ENCODE results near the gene TAP2.

TAP2 gene

DNA sequence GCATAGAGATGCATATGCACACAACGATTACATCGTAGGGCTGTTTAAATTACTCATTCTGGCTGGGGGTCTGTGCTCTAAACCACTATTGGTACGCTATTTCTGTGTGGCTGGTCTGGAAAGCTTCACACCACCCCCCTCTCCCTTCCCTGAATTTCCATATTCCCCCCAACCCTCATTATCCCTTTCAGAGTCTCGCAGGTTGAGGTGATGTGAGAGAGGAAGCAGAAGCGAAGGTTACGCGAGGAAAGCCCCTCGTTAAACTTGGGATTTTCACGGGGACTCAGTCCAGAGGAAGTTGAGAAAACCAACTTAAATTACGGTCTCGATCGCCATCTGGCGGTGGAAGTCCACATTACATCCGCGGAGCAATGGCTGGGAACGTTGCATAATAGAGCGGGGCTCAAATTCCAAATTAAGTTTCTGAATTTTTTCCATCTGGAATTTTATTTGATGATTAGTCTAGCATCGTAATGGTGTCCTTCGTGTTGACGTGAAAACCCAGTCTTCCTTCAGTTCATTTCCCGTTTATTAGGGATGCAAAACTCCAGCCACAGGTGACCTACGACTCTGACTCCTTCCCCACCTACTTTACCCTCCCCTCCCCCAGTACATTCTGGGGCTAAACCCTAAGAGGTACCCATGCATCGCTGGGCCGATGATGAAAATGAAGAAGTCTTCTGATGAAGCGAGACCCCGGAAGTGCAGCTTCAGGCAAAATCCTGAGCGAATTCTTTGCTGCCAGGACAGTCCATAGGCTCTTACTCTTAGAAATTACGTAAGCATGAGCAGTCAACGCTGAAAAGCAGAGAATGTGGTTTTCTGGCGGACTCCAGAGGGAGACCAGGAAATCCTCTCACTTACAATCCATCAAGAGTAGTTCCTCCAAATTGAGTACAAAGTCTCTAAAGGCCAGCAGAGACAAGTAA is 41.4 kb downstream of the TAP2 start:
- TF ChIP-seq, protein P1, sequence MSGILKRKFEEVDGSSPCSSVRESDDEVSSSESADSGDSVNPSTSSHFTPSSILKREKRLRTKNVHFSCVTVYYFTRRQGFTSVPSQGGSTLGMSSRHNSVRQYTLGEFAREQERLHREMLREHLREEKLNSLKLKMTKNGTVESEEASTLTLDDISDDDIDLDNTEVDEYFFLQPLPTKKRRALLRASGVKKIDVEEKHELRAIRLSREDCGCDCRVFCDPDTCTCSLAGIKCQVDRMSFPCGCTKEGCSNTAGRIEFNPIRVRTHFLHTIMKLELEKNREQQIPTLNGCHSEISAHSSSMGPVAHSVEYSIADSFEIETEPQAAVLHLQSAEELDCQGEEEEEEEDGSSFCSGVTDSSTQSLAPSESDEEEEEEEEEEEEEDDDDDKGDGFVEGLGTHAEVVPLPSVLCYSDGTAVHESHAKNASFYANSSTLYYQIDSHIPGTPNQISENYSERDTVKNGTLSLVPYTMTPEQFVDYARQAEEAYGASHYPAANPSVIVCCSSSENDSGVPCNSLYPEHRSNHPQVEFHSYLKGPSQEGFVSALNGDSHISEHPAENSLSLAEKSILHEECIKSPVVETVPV (CRISPR knock-in tag; IDR thresholded peaks at IDR 0.05), result no peak
- ATAC-seq, result peak; percentile 94

DNA sequence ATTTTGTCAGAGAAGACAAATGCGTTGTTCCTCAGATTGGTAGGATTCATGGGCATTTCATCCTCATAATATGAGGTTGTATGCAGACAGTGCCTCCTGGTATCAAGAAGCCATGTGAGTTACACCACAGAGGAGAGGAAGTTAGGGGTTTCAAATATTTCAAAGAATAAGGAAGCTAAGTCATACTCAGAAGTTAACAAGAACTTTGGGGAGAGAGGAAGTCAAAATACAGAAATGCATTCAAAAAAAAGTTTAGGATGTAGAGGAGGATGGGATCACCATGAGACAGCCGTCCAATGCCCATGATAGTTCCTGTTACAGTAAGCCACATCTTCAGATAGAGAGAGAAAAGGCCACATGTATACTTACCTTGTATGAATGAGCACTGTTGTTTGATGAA is 44.0 kb downstream of the TAP2 start:
- ATAC-seq, result no peak
- TF ChIP-seq ZFP3 (CRISPR knock-in tag; IDR thresholded peaks at IDR 0.05) (no peak), TOX (CRISPR knock-in tag; IDR thresholded peaks at IDR 0.05; ENCODE audit: borderline replicate concordance) (no peak), ARNTL (CRISPR knock-in tag; IDR thresholded peaks at IDR 0.05; ENCODE audit: borderline replicate concordance, low read depth) (no peak), RARB (CRISPR knock-in tag; IDR thresholded peaks at IDR 0.05) (no peak), SNAI2 (CRISPR knock-in tag; IDR thresholded peaks at IDR 0.05) (no peak), OSR1 (CRISPR knock-in tag; IDR thresholded peaks at IDR 0.05) (no peak), ZNF8 (CRISPR knock-in tag; IDR thresholded peaks at IDR 0.05) (no peak), ISL1 (CRISPR knock-in tag; IDR thresholded peaks at IDR 0.05) (no peak), GLIS3 (CRISPR knock-in tag; IDR thresholded peaks at IDR 0.05) (no peak), ZNF70 (CRISPR knock-in tag; IDR thresholded peaks at IDR 0.05) (no peak), ZFP30 (CRISPR knock-in tag; IDR thresholded peaks at IDR 0.05) (no peak), ZNF565 (CRISPR knock-in tag; conservative IDR thresholded peaks at IDR 0.05; ENCODE audit: low read depth) (no peak), ZC3H10 (CRISPR knock-in tag; IDR thresholded peaks at IDR 0.05) (no peak), TCF4 (CRISPR knock-in tag; IDR thresholded peaks at IDR 0.05; ENCODE audit: borderline replicate concordance) (no peak), ESRRG (CRISPR knock-in tag; IDR thresholded peaks at IDR 0.05) (no peak)
- TF ChIP-seq, protein P2, sequence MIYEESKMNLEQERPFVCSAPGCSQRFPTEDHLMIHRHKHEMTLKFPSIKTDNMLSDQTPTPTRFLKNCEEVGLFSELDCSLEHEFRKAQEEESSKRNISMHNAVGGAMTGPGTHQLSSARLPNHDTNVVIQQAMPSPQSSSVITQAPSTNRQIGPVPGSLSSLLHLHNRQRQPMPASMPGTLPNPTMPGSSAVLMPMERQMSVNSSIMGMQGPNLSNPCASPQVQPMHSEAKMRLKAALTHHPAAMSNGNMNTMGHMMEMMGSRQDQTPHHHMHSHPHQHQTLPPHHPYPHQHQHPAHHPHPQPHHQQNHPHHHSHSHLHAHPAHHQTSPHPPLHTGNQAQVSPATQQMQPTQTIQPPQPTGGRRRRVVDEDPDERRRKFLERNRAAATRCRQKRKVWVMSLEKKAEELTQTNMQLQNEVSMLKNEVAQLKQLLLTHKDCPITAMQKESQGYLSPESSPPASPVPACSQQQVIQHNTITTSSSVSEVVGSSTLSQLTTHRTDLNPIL (CRISPR knock-in tag; IDR thresholded peaks at IDR 0.05; ENCODE audit: low read depth), result no peak
- TF ChIP-seq, protein P1 (CRISPR knock-in tag; IDR thresholded peaks at IDR 0.05), result no peak
- TF ChIP-seq, protein P3, sequence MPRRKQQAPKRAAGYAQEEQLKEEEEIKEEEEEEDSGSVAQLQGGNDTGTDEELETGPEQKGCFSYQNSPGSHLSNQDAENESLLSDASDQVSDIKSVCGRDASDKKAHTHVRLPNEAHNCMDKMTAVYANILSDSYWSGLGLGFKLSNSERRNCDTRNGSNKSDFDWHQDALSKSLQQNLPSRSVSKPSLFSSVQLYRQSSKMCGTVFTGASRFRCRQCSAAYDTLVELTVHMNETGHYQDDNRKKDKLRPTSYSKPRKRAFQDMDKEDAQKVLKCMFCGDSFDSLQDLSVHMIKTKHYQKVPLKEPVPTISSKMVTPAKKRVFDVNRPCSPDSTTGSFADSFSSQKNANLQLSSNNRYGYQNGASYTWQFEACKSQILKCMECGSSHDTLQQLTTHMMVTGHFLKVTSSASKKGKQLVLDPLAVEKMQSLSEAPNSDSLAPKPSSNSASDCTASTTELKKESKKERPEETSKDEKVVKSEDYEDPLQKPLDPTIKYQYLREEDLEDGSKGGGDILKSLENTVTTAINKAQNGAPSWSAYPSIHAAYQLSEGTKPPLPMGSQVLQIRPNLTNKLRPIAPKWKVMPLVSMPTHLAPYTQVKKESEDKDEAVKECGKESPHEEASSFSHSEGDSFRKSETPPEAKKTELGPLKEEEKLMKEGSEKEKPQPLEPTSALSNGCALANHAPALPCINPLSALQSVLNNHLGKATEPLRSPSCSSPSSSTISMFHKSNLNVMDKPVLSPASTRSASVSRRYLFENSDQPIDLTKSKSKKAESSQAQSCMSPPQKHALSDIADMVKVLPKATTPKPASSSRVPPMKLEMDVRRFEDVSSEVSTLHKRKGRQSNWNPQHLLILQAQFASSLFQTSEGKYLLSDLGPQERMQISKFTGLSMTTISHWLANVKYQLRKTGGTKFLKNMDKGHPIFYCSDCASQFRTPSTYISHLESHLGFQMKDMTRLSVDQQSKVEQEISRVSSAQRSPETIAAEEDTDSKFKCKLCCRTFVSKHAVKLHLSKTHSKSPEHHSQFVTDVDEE (CRISPR knock-in tag; IDR thresholded peaks at IDR 0.05), result no peak
- TF ChIP-seq, protein P4, sequence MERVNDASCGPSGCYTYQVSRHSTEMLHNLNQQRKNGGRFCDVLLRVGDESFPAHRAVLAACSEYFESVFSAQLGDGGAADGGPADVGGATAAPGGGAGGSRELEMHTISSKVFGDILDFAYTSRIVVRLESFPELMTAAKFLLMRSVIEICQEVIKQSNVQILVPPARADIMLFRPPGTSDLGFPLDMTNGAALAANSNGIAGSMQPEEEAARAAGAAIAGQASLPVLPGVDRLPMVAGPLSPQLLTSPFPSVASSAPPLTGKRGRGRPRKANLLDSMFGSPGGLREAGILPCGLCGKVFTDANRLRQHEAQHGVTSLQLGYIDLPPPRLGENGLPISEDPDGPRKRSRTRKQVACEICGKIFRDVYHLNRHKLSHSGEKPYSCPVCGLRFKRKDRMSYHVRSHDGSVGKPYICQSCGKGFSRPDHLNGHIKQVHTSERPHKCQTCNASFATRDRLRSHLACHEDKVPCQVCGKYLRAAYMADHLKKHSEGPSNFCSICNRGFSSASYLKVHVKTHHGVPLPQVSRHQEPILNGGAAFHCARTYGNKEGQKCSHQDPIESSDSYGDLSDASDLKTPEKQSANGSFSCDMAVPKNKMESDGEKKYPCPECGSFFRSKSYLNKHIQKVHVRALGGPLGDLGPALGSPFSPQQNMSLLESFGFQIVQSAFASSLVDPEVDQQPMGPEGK (CRISPR knock-in tag; IDR thresholded peaks at IDR 0.05; ENCODE audit: borderline replicate concordance), result no peak
- TF ChIP-seq, protein P5, sequence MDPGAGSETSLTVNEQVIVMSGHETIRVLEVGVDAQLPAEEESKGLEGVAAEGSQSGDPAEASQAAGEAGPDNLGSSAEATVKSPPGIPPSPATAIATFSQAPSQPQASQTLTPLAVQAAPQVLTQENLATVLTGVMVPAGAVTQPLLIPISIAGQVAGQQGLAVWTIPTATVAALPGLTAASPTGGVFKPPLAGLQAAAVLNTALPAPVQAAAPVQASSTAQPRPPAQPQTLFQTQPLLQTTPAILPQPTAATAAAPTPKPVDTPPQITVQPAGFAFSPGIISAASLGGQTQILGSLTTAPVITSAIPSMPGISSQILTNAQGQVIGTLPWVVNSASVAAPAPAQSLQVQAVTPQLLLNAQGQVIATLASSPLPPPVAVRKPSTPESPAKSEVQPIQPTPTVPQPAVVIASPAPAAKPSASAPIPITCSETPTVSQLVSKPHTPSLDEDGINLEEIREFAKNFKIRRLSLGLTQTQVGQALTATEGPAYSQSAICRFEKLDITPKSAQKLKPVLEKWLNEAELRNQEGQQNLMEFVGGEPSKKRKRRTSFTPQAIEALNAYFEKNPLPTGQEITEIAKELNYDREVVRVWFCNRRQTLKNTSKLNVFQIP (CRISPR knock-in tag; IDR thresholded peaks at IDR 0.05; ENCODE audit: borderline replicate concordance, low read depth), result no peak
